HCT116 (cell line): ENCODE results near the gene HRH2. TPM values are rescaled to one million over a fixed set of nuclear protein-coding genes. Genes with fewer than 3 reads are reported as not detected.

ENCODE experiments used
- ATAC-seq: fragments of 200-7000 bp; cut with Tn5 transposase; 2 replicates; pipeline ENCODE4 v1.9.1; 2020; ENCODE audit warnings: mild to moderate bottlenecking, moderate library complexity
- BruUV-seq: library from RNA; stranded (reverse); fragments of 400-500 nt; replicated peaks from 2 replicates; lab custom pipeline; 2021; lab: Mats Ljungman, UMichigan
- CTCF ChIA-PET: fragments of 300-600 bp; sonication (Branson Sonifier 250); formaldehyde crosslinking; loops from one replicate; lab custom pipeline; 2021; ENCODE audit warnings: antibody characterized with exemption; lab: Charles Lee
- POLR2A ChIA-PET: fragments of 300-600, 350-600 bp; sonication (Branson Sonifier 250); formaldehyde crosslinking; loops from one replicate; lab custom pipeline; 2021; ENCODE audit warnings: antibody characterized with exemption; lab: Charles Lee
- RAD21 ChIA-PET, 2 experiments: fragments of 300-600 bp; sonication (Branson Sonifier 250); formaldehyde crosslinking; loops; one replicate each; lab custom pipeline; 2023; ENCODE audit warnings: low total read pairs in 2 of 2; ENCODE audit not compliant: uncharacterized antibody in 2 of 2, unreplicated experiment in 2 of 2, low non-redundant PET in 1 of 2; lab: Charles Lee
- DNase-seq: peaks from one replicate; pipeline ENCODE4 v3.0.0-alpha.2; 2010; ENCODE audit warnings: low read depth, low spot score
- H2AFZ ChIP-seq: fragments of 200-600 bp; shearing (Covaris generic), sonication (generic); 2 replicates; pipeline ENCODE4 v1.6.1; 2017; ENCODE audit warnings: low read depth, mixed run types, mixed read lengths, antibody characterized with exemption, low read length; ENCODE audit not compliant: poor library complexity, severe bottlenecking
- H3K27ac ChIP-seq: 2 replicates; pipeline ENCODE4 v1.5.1; 2012; ENCODE audit warnings: low read depth, low read length
- H3K27me3 ChIP-seq: fragments of 200-600 bp; sonication (generic); 2 replicates; pipeline ENCODE4 v1.6.1; 2016; ENCODE audit warnings: mixed run types, low read length, mixed read lengths; ENCODE audit not compliant: insufficient read depth
- H3K36me3 ChIP-seq, 2 experiments: fragments of 200-500 bp in 1 of 2; fragments of 200-600 bp in 1 of 2; sonication (Bioruptor generic) in 1 of 2; sonication (generic) in 1 of 2; 2 replicates each; pipeline versions ENCODE4 v1.5.1 to v1.6.1; 2014 to 2016; ENCODE audit warnings: low read length in 2 of 2, inconsistent platforms in 1 of 2, mixed read lengths in 1 of 2, mixed run types in 1 of 2; ENCODE audit not compliant: insufficient read depth in 2 of 2, control insufficient read depth in 1 of 2
- H3K4me1 ChIP-seq, 2 experiments: fragments of 200-600 bp in 1 of 2; sonication (generic) in 1 of 2; 2 replicates each; pipeline versions ENCODE4 v1.5.1 to v1.6.1; 2012 to 2017; ENCODE audit warnings: low read length in 2 of 2, inconsistent platforms in 1 of 2, mild to moderate bottlenecking in 1 of 2, mixed read lengths in 1 of 2, mixed run types in 1 of 2, moderate library complexity in 1 of 2; ENCODE audit not compliant: insufficient read depth in 2 of 2, control insufficient read depth in 1 of 2
- H3K4me2 ChIP-seq: fragments of 200-600 bp; sonication (generic); 2 replicates; pipeline ENCODE4 v1.6.1; 2017; ENCODE audit warnings: mixed run types, low read length, mixed read lengths
- H3K4me3 ChIP-seq, 2 experiments: fragments of 200-600 bp in 1 of 2; sonication (generic) in 1 of 2; replicated peaks in 1 of 2; 2 replicates each; pipeline ENCODE4 v1.5.1; 2011 to 2016; ENCODE audit warnings: low read length in 2 of 2, control low read depth in 1 of 2, low read depth in 1 of 2, mild to moderate bottlenecking in 1 of 2, mixed read lengths in 1 of 2, mixed run types in 1 of 2
- H3K79me2 ChIP-seq: fragments of 200-600 bp; sonication (generic); 2 replicates; pipeline ENCODE4 v1.6.1; 2017; ENCODE audit warnings: mild to moderate bottlenecking, mixed run types, low read length, moderate library complexity, mixed read lengths; ENCODE audit not compliant: insufficient read depth
- H3K9ac ChIP-seq: fragments of 200-600 bp; sonication (generic); 2 replicates; pipeline ENCODE4 v1.6.1; 2016; ENCODE audit warnings: low read length, mixed read lengths
- H3K9me2 ChIP-seq: fragments of 200-600 bp; sonication (generic), shearing (Covaris generic); 2 replicates; pipeline ENCODE4 v1.6.1; 2017; ENCODE audit warnings: mixed run types, mild to moderate bottlenecking, moderate library complexity; ENCODE audit not compliant: insufficient read depth
- H3K9me3 ChIP-seq, 2 experiments: fragments of 200-500 bp in 1 of 2; fragments of 200-600 bp in 1 of 2; sonication (Bioruptor generic) in 1 of 2; sonication (generic) in 1 of 2; 2 replicates each; pipeline ENCODE4 v1.6.1; 2014 to 2017; ENCODE audit warnings: low read length in 2 of 2, mixed read lengths in 2 of 2, inconsistent platforms in 1 of 2, low read depth in 1 of 2, mild to moderate bottlenecking in 1 of 2, mixed run types in 1 of 2, moderate library complexity in 1 of 2; ENCODE audit not compliant: control insufficient read depth in 1 of 2, insufficient read depth in 1 of 2
- H4K20me1 ChIP-seq: fragments of 200-600 bp; sonication (generic), shearing (Covaris generic); 2 replicates; pipeline ENCODE4 v1.6.1; 2017; ENCODE audit warnings: mixed run types, mild to moderate bottlenecking, moderate library complexity; ENCODE audit not compliant: insufficient read depth
- CEBPB ChIP-seq: IDR thresholded peaks from 2 replicates; pipeline ENCODE4 v1.6.1; 2012; ENCODE audit warnings: low read depth
- EGR1 ChIP-seq: IDR thresholded peaks from 2 replicates; pipeline ENCODE4 v1.6.1; 2012; ENCODE audit warnings: low read depth
- ELF1 ChIP-seq: IDR thresholded peaks from 2 replicates; pipeline ENCODE4 v1.6.1; 2012; ENCODE audit warnings: low read depth, borderline replicate concordance
- JUND ChIP-seq: IDR thresholded peaks from 2 replicates; pipeline ENCODE4 v1.6.1; 2012
- MAX ChIP-seq: IDR thresholded peaks from 2 replicates; pipeline ENCODE4 v1.6.1; 2012
- REST ChIP-seq: IDR thresholded peaks from 2 replicates; pipeline ENCODE4 v1.6.1; 2012; ENCODE audit warnings: low read depth
- TCF7L2 ChIP-seq: IDR thresholded peaks from 2 replicates; pipeline ENCODE4 v1.7.0; 2011; ENCODE audit warnings: borderline replicate concordance, inconsistent platforms; ENCODE audit not compliant: insufficient read depth, insufficient read length; ENCODE audit errors: extremely low read depth
- YY1 ChIP-seq: IDR thresholded peaks from 2 replicates; pipeline ENCODE4 v1.6.1; 2011; ENCODE audit warnings: low read length, low read depth, moderate library complexity, mild to moderate bottlenecking; ENCODE audit not compliant: insufficient replicate concordance; ENCODE audit errors: extremely low read depth
- ZBTB33 ChIP-seq: IDR thresholded peaks from 2 replicates; pipeline ENCODE4 v1.6.1; 2011; ENCODE audit warnings: mild to moderate bottlenecking, low read length, moderate library complexity; ENCODE audit not compliant: insufficient replicate concordance; ENCODE audit errors: extremely low read depth
- ZFX ChIP-seq: fragments of 450-650 bp; IDR thresholded peaks from 2 replicates; pipeline ENCODE4 v1.6.1; 2017
- intact Hi-C: fragments of 100-400 bp; cut with micrococcal nuclease; formaldehyde crosslinking; loops from 2 replicates; pipeline ENCODE4 v1.10.0; 2022
- total RNA-seq: library from RNA; stranded (reverse); gene quantifications from one replicate; pipeline ENCODE4 v1.2.1, GENCODE V29; 2021; ENCODE audit not compliant: unreplicated experiment
- TF ChIP-seq, protein P1 (sequence below): IDR thresholded peaks from 2 replicates; pipeline ENCODE4 v1.6.1; 2012

The HRH2 gene
- total RNA-seq, 1 experiment from 2014 or later: 0.12 TPM

DNA sequence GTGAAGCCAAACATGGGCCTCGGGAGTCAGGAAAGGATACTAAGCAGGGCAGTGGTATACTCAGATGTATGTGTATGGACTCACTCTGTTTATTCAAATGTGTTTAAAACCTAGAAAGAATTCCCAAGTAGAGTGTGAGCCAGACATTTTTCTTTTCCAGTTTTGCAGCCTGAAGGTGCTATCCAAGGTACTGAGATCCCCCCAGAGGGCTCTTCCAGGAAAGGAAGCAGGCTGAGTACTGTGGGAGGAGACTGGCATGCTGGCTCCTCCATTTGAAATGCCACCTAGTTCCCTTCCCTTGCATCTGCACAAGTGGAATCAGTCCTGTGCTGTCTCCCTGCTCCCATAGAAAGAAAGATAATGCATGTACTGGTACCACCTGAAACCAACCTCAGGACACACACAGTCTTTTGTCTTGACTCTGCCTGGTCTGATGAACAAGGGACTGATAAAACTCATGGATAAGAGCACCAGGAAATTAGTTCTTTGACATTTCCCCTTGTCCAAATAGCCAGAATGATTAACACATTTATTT lies 85.9 kb downstream of the HRH2 start:
- Histone ChIP-seq H3K4me3 (no peak overlapping the region), H3K9me2 (no peaks in the 10 kb centered on the region), H3K36me3 (no peaks in the 10 kb centered on the region), H3K27me3 (peaks cover 20% of the 10 kb centered on the region; the same call in 1 of the 2 replicates), H2AFZ (no peak overlapping the region), H4K20me1 (no peaks in the 10 kb centered on the region), H3K4me1 (peaks cover 0 to 5% of the 10 kb centered on the region in 2 experiments; a peak in 2 of 4 replicates), H3K79me2 (no peaks in the 10 kb centered on the region), H3K9me3 (no peaks in the 10 kb centered on the region), H3K9ac (no peak overlapping the region), H3K4me2 (no peak overlapping the region), H3K27ac (no peak overlapping the region)
- ChIA-PET RAD21 (no interaction called here), CTCF (no interaction called here), POLR2A (no interaction called here)
- no peak for ATAC-seq
- no TSS peak for BruUV-seq
- no peak for TF ChIP-seq JUND
- TF ChIP-seq, protein P1, sequence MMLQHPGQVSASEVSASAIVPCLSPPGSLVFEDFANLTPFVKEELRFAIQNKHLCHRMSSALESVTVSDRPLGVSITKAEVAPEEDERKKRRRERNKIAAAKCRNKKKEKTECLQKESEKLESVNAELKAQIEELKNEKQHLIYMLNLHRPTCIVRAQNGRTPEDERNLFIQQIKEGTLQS: no peak
- peak; percentile 6 for TF ChIP-seq YY1
- TF ChIP-seq ZBTB33: no peak
- TF ChIP-seq ZFX: no peak
- TF ChIP-seq CEBPB: no peak
- no peak for TF ChIP-seq EGR1
- no peak for TF ChIP-seq MAX
- TF ChIP-seq REST: peak; percentile 81
- no peak for TF ChIP-seq ELF1
- TF ChIP-seq TCF7L2: no peak
- intact Hi-C loops: no loop called here
- no peak for DNase-seq
